ENCODE data around the gene ASCL2. TPM values are rescaled to one million over a fixed set of nuclear protein-coding genes. Genes with fewer than 3 reads are reported as not detected.

ASCL2 gene
- total RNA-seq, 2 experiments from 2014 or later: not detected

GRCh38 chr11:2268729-2269600 lies 1.4 kb downstream of the ASCL2 start:
- ATAC-seq (ENCODE audit: poor library complexity): peak; percentile 27
- Mint-ChIP-seq H3K27ac (no peak overlapping the region), H3K9me3 (no peaks in the 10 kb centered on the region), H3K36me3 (ENCODE audit: low read depth) (no peaks in the 10 kb centered on the region), H3K27me3 (peaks cover 37% of the 10 kb centered on the region), H3K4me1 (ENCODE audit: low read depth) (peaks cover 19% of the 10 kb centered on the region), H3K4me3 (peak overlapping the region; percentile 57)
- Histone ChIP-seq H3K27ac (ENCODE audit: low read depth in 1 of 2, low read length in 2 of 2) (no peak overlapping the region), H3K27me3 (ENCODE audit: control insufficient read depth in 1 of 2, insufficient read depth in 2 of 2, low read length in 2 of 2) (peaks cover 29 to 35% of the 10 kb centered on the region in 2 experiments), H3K4me1 (ENCODE audit: insufficient read depth, low read length) (peaks cover 54% of the 10 kb centered on the region), H3K9me3 (ENCODE audit: control insufficient read depth in 1 of 2, insufficient read depth in 1 of 2, low read length in 2 of 2) (peaks cover 0 to 25% of the 10 kb centered on the region in 2 experiments), H3K36me3 (ENCODE audit: insufficient read depth, low read length) (no peaks in the 10 kb centered on the region), H3K4me3 (ENCODE audit: low read length) (peak overlapping the region; percentile 42)
- ChIA-PET POLR2A (interaction anchor here (1.7 kb wide), 1 partner anchor 33 kb away, joined by 4 read pairs; the partner anchor contains the start of genes C11orf21 and TSPAN32), CTCF (no interaction called here)
- TF ChIP-seq CTCF (IDR thresholded peaks at IDR 0.05): no peak
- intact Hi-C loops (cut with DNase I, micrococcal nuclease): loop anchor here in 1 of 2 experiments (2.0 kb wide), 1 partner anchor 72 kb away; no protein-coding TSS in a partner anchor
- peak in 10 of 14 experiments; percentile 11 to 74 (median 48) for DNase-seq

- H3K4me1 Mint-ChIP-seq (ENCODE audit: low read depth): peaks cover 19% of the 10 kb centered on the region
- H3K27ac ChIP-seq (ENCODE audit: low read depth in 1 of 2, low read length in 2 of 2): no peak overlapping the region
- TF ChIP-seq CTCF (IDR thresholded peaks at IDR 0.05): no peak
- no peaks in the 10 kb centered on the region for H3K9me3 Mint-ChIP-seq
- H3K27me3 Mint-ChIP-seq: peaks cover 34% of the 10 kb centered on the region
- ChIA-PET CTCF (no interaction called here), POLR2A (no interaction called here)
- H3K36me3 ChIP-seq (ENCODE audit: insufficient read depth, low read length): no peaks in the 10 kb centered on the region
- H3K9me3 ChIP-seq (ENCODE audit: control insufficient read depth in 1 of 2, insufficient read depth in 1 of 2, low read length in 2 of 2): peaks cover 0 to 25% of the 10 kb centered on the region in 2 experiments
- no peak for ATAC-seq (ENCODE audit: poor library complexity)
- H3K4me1 ChIP-seq (ENCODE audit: insufficient read depth, low read length): peaks cover 54% of the 10 kb centered on the region
- H3K27ac Mint-ChIP-seq: no peak overlapping the region
- H3K27me3 ChIP-seq (ENCODE audit: control insufficient read depth in 1 of 2, insufficient read depth in 2 of 2, low read length in 2 of 2): peaks cover 29 to 35% of the 10 kb centered on the region in 2 experiments
- no peaks in the 10 kb centered on the region for H3K36me3 Mint-ChIP-seq (ENCODE audit: low read depth)
- peak in 1 of 14 experiments; percentile 17 for DNase-seq
- peak overlapping the region; percentile 57 for H3K4me3 Mint-ChIP-seq
- intact Hi-C loops (cut with DNase I, micrococcal nuclease): loop anchor here in 1 of 2 experiments (2.0 kb wide), 1 partner anchor 71 kb away; no protein-coding TSS in a partner anchor
- H3K4me3 ChIP-seq (ENCODE audit: low read length): peak overlapping the region; percentile 12
Measured at GRCh38 chr11:2267851-2268728, 2.3 kb downstream of the ASCL2 start.

- ATAC-seq (ENCODE audit: poor library complexity) (no peak), DNase-seq (peak in 1 of 14 experiments; percentile 13)
- no peak for TF ChIP-seq CTCF (IDR thresholded peaks at IDR 0.05)
- ChIA-PET POLR2A (no interaction called here), CTCF (no interaction called here)
- no peak overlapping the region for H3K4me3 ChIP-seq (ENCODE audit: low read length)
- peaks cover 54% of the 10 kb centered on the region for H3K4me1 ChIP-seq (ENCODE audit: insufficient read depth, low read length)
- Mint-ChIP-seq H3K4me3 (peak overlapping the region; percentile 20), H3K4me1 (ENCODE audit: low read depth) (peaks cover 19% of the 10 kb centered on the region), H3K27ac (no peak overlapping the region), H3K36me3 (ENCODE audit: low read depth) (no peaks in the 10 kb centered on the region), H3K27me3 (peaks cover 31% of the 10 kb centered on the region), H3K9me3 (no peaks in the 10 kb centered on the region)
- intact Hi-C loops (cut with DNase I, micrococcal nuclease): no loop called here
- peaks cover 0 to 25% of the 10 kb centered on the region in 2 experiments for H3K9me3 ChIP-seq (ENCODE audit: control insufficient read depth in 1 of 2, insufficient read depth in 1 of 2, low read length in 2 of 2)
- no peaks in the 10 kb centered on the region for H3K36me3 ChIP-seq (ENCODE audit: insufficient read depth, low read length)
- no peak overlapping the region for H3K27ac ChIP-seq (ENCODE audit: low read depth in 1 of 2, low read length in 2 of 2)
- peaks cover 29 to 34% of the 10 kb centered on the region in 2 experiments for H3K27me3 ChIP-seq (ENCODE audit: control insufficient read depth in 1 of 2, insufficient read depth in 2 of 2, low read length in 2 of 2)
Measured at GRCh38 chr11:2267306-2267850, 3.0 kb downstream of the ASCL2 start.

All from CD4-positive, alpha-beta T cell (primary cell).